Neural cell (in vitro differentiated cells): ENCODE data around the gene ARFRP1. TPM values are rescaled to one million over a fixed set of nuclear protein-coding genes. Genes with fewer than 3 reads are reported as not detected.

Experiments
- H2AFZ ChIP-seq: fragments of 200-600, 300-800 bp; sonication (generic), shearing (Covaris generic); 2 replicates; pipeline ENCODE4 v1.6.0; 2014; ENCODE audit warnings: low read depth, mild to moderate bottlenecking, antibody characterized with exemption, low read length, moderate library complexity
- H3F3A ChIP-seq: fragments of 200-600 bp; shearing (Covaris generic); 2 replicates; pipeline ENCODE4 v1.6.1; 2016; ENCODE audit warnings: mild to moderate bottlenecking, moderate library complexity, mixed read lengths, antibody characterized with exemption, low read length; ENCODE audit not compliant: insufficient read depth, poor library complexity, severe bottlenecking
- H3K27ac ChIP-seq: fragments of 200-600, 300-800 bp; sonication (generic), shearing (Covaris generic); 2 replicates; pipeline ENCODE4 v1.5.1; 2014; ENCODE audit warnings: mild to moderate bottlenecking, low read length, moderate library complexity
- H3K27me3 ChIP-seq: fragments of 300-800, 200-600 bp; sonication (generic), shearing (Covaris generic); 2 replicates; pipeline ENCODE4 v1.6.0; 2014; ENCODE audit warnings: mild to moderate bottlenecking, low read depth, low read length, moderate library complexity; ENCODE audit not compliant: insufficient read depth
- H3K36me3 ChIP-seq: fragments of 300-800, 200-600 bp; sonication (generic), shearing (Covaris generic); 2 replicates; pipeline ENCODE4 v1.5.1; 2014; ENCODE audit warnings: mild to moderate bottlenecking, antibody characterized with exemption, low read length, moderate library complexity; ENCODE audit not compliant: insufficient read depth
- H3K4me2 ChIP-seq: fragments of 300-800, 200-600 bp; sonication (generic), shearing (Covaris generic); 2 replicates; pipeline ENCODE4 v1.6.0; 2014; ENCODE audit warnings: mild to moderate bottlenecking, low read length
- H3K4me3 ChIP-seq: fragments of 300-800, 200-600 bp; sonication (generic), shearing (Covaris generic); 2 replicates; pipeline ENCODE4 v1.5.1; 2014; ENCODE audit warnings: mild to moderate bottlenecking, low read length, moderate library complexity
- H3K79me2 ChIP-seq: fragments of 200-600 bp; shearing (Covaris generic); replicated peaks from 2 replicates; pipeline ENCODE4 v1.6.0; 2014; ENCODE audit warnings: mild to moderate bottlenecking, low read length, moderate library complexity; ENCODE audit not compliant: insufficient read depth
- H3K9ac ChIP-seq: fragments of 300-800, 200-600 bp; sonication (generic), shearing (Covaris generic); 2 replicates; pipeline ENCODE4 v1.6.1; 2016; ENCODE audit warnings: mild to moderate bottlenecking, low read length, mixed read lengths
- H3K9me2 ChIP-seq: fragments of 200-600 bp; shearing (Covaris generic); 2 replicates; pipeline ENCODE4 v1.6.1; 2016; ENCODE audit warnings: mild to moderate bottlenecking, low read length, mixed read lengths; ENCODE audit not compliant: insufficient read depth
- H3K9me3 ChIP-seq: fragments of 200-600, 300-800 bp; sonication (generic), shearing (Covaris generic); 2 replicates; pipeline ENCODE4 v1.6.1; 2016; ENCODE audit warnings: mild to moderate bottlenecking, mixed run types, low read length, moderate library complexity, mixed read lengths
- H4K20me1 ChIP-seq: fragments of 200-600 bp; shearing (Covaris generic); 2 replicates; pipeline ENCODE4 v1.6.1; 2016; ENCODE audit warnings: mild to moderate bottlenecking, mixed run types; ENCODE audit not compliant: insufficient read depth
- CTCF ChIP-seq: fragments of 450-650 bp; IDR thresholded peaks from 2 replicates; pipeline ENCODE4 v1.5.1; 2014; ENCODE audit warnings: antibody characterized with exemption, mild to moderate bottlenecking, moderate library complexity; ENCODE audit not compliant: poor library complexity, severe bottlenecking
- EP300 ChIP-seq: fragments of 450-650 bp; conservative IDR thresholded peaks from 2 replicates; pipeline ENCODE4 v1.6.1; 2014; ENCODE audit warnings: antibody characterized with exemption, mild to moderate bottlenecking, moderate library complexity; ENCODE audit not compliant: poor library complexity, severe bottlenecking
- EZH2 ChIP-seq: fragments of 200-600, 300-800 bp; shearing (Covaris generic), sonication (generic); IDR thresholded peaks from 2 replicates; pipeline ENCODE4 v1.6.1; 2014; ENCODE audit warnings: antibody characterized with exemption, low read length, borderline replicate concordance, mild to moderate bottlenecking; ENCODE audit not compliant: insufficient read depth, poor library complexity, severe bottlenecking
- MXI1 ChIP-seq: fragments of 450-650 bp; conservative IDR thresholded peaks from 2 replicates; pipeline ENCODE4 v1.6.1; 2014; ENCODE audit warnings: antibody characterized with exemption, mild to moderate bottlenecking; ENCODE audit not compliant: poor library complexity, severe bottlenecking
- POLR2AphosphoS5 ChIP-seq: IDR thresholded peaks from 2 replicates; pipeline ENCODE4 v1.6.1; 2012
- RAD21 ChIP-seq: fragments of 450-650 bp; conservative IDR thresholded peaks from 2 replicates; pipeline ENCODE4 v1.6.1; 2014; ENCODE audit warnings: antibody characterized with exemption, mild to moderate bottlenecking, moderate library complexity
- REST ChIP-seq: IDR thresholded peaks from 2 replicates; pipeline ENCODE4 v1.6.1; 2012; ENCODE audit warnings: borderline replicate concordance
- TAF1 ChIP-seq: IDR thresholded peaks from 2 replicates; pipeline ENCODE4 v1.6.1; 2012; ENCODE audit warnings: low read depth
- polyA plus RNA-seq: library from polyadenylated mRNA; depleted of rRNA; stranded (reverse); fragments of >200 nt; gene quantifications from 2 replicates; pipeline ENCODE4 v1.2.3, GENCODE V29; 2014

The ARFRP1 gene
- polyA plus RNA-seq, 1 donor from 2014 or later: 70.9 TPM

DNA sequence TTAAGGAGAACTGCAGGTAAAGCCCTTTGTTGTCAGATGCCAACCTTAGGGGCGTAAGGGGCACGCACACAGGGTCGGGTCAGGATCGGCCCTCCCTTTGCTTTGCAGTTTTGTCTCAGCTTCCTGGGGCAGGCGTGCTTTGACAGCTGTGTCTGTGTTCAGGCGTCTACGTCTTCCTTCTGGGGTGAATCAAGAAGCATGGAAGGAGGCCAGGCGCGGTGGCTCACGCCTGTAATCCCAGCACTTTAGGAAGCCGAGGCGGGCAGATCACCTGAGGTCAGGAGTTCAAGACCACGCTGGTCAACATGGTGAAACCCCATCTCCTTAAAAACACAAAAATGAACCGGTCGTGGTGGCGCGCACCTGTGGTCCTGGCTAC, 1.4 kb upstream of the ARFRP1 start:
- TF ChIP-seq EP300: no peak
- TF ChIP-seq MXI1: no peak
- no peak for TF ChIP-seq POLR2AphosphoS5
- TF ChIP-seq TAF1: no peak
- no peak for TF ChIP-seq REST
- Histone ChIP-seq H3K9ac (peak overlapping the region; percentile 86), H3K27ac (no peak overlapping the region)

GRCh38 chr20:63708301-63709148, 749 bp upstream of the ARFRP1 start:
- no peaks in the 10 kb centered on the region for H3K9me3 ChIP-seq
- peak overlapping the region; percentile 86 for H3K9ac ChIP-seq
- H3F3A ChIP-seq: no peaks in the 10 kb centered on the region
- no peaks in the 10 kb centered on the region for H3K9me2 ChIP-seq
- H3K4me2 ChIP-seq: peak overlapping the region; percentile 42
- peak overlapping the region; percentile 96 for H3K4me3 ChIP-seq
- H4K20me1 ChIP-seq: no peaks in the 10 kb centered on the region
- no peaks in the 10 kb centered on the region for H3K27me3 ChIP-seq
- peaks cover 37% of the 10 kb centered on the region for H3K79me2 ChIP-seq
- TF ChIP-seq EP300 (no peak), RAD21 (no peak), CTCF (no peak), EZH2 (no peak)
- peaks cover 6% of the 10 kb centered on the region for H3K36me3 ChIP-seq
- H2AFZ ChIP-seq: no peak overlapping the region
- H3K27ac ChIP-seq: peak overlapping the region; percentile 29

More for the DNA sequence above, 1.4 kb upstream of the ARFRP1 start:
- Histone ChIP-seq H3K9me3 (no peaks in the 10 kb centered on the region), H3K9me2 (no peaks in the 10 kb centered on the region), H3F3A (no peaks in the 10 kb centered on the region), H3K4me2 (peak overlapping the region; percentile 42), H3K27me3 (no peaks in the 10 kb centered on the region), H3K4me3 (peak overlapping the region; percentile 96), H3K36me3 (peaks cover 6% of the 10 kb centered on the region), H3K79me2 (peaks cover 40% of the 10 kb centered on the region), H4K20me1 (no peaks in the 10 kb centered on the region), H2AFZ (no peak overlapping the region)
